IMR-90 (cell line): ENCODE data around the gene SLC22A7. TPM values are rescaled to one million over a fixed set of nuclear protein-coding genes. Genes with fewer than 3 reads are reported as not detected.

Source experiments
- BHLHE40 ChIP-seq: fragments of 150-350 bp; IDR thresholded peaks from 2 replicates; pipeline ENCODE4 v1.6.1; 2016; ENCODE audit warnings: mild to moderate bottlenecking, low read depth, low read length
- CHD1 ChIP-seq: IDR thresholded peaks from 2 replicates; pipeline ENCODE4 v1.6.1; 2012; ENCODE audit warnings: low read depth, low read length, improper control_type of control experiment
- FOS ChIP-seq: fragments of 150-350 bp; IDR thresholded peaks from 2 replicates; pipeline ENCODE4 v1.6.1; 2016; ENCODE audit warnings: low read depth, low read length
- MAFK ChIP-seq: IDR thresholded peaks from 2 replicates; pipeline ENCODE4 v1.6.1; 2012; ENCODE audit warnings: low read depth, low read length, improper control_type of control experiment
- MAZ ChIP-seq: IDR thresholded peaks from 2 replicates; pipeline ENCODE4 v1.6.1; 2012; ENCODE audit warnings: low read depth, mild to moderate bottlenecking, low read length, improper control_type of control experiment, moderate library complexity, borderline replicate concordance
- NFE2L2 ChIP-seq: fragments of 150-350 bp; IDR thresholded peaks from 2 replicates; pipeline ENCODE4 v1.6.1; 2016; ENCODE audit warnings: low read depth, mild to moderate bottlenecking, low read length
- RAD21 ChIP-seq: IDR thresholded peaks from 2 replicates; pipeline ENCODE4 v1.6.1; 2012; ENCODE audit warnings: low read length, improper control_type of control experiment
- polyA plus RNA-seq, 3 experiments: library from polyadenylated mRNA; depleted of rRNA; stranded (reverse); fragments of >200 nt; gene quantifications; 2 replicates each; pipeline ENCODE4 v1.2.3, GENCODE V29; 2012; ENCODE audit warnings: low replicate concordance in 1 of 3
- total RNA-seq: library from RNA; depleted of rRNA; stranded (reverse); fragments of >200 nt; gene quantifications from 2 replicates; pipeline ENCODE4 v1.2.3, GENCODE V29; 2012

The SLC22A7 gene
- total and polyA plus RNA-seq, 2 of the 4 experiments (the other 2 are of a cell fraction) = not detected

DNA sequence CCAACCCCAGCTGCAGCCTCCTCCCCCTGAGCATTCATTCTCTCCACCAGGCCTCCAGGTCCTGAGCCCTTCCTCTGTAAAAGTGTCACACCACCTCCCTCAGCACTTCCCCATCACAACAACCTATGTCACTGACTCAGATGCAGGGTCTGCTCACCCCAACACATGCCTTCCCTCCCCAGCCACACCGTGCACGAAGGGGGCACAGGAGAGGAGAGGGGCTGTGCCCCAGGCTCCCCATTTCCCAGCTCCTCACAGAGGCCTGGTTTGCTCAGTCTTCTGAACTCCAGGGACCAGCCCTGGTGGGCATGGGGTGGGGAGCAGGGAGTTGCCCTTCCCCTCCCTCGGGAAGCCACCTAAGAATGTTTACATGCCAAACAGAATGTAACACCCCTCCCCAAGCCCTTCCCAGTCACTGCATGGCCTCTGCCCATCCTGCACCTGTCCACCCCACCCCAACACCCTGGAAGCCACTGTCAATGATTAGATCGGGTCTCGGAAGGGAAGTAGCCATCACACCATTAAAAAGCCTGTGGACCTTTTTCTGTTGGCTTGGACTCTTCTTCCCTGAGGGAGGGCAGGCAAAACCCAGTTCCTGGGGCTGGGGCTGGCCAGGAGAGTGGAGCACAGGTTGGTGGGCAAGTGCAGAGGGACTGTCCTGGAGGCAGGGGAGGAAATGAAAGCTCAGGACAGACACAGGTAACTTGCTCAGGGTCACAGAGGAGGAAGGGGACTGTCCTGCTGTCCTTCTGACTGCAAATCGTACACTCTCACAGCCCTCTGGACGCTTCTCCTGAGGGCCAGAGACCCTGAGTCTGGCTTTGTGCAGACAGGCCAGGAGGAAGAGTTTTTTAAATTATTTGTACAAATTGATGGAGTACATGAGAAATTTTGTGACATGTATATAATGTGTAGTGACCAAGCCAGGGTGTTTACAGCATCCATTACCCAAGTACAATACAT lies 10.1 kb upstream of the SLC22A7 start (continued):
- TF ChIP-seq RAD21 = no peak
- TF ChIP-seq MAFK = no peak
- no peak for TF ChIP-seq MAZ
- TF ChIP-seq BHLHE40 = no peak
- no peak for TF ChIP-seq CHD1
- no peak for TF ChIP-seq NFE2L2
- no peak for TF ChIP-seq FOS
